PC-3 (cell line): ENCODE data around the gene WNT3. TPM values are rescaled to one million over a fixed set of nuclear protein-coding genes. Genes with fewer than 3 reads are reported as not detected.
"Not testable (repeated sequence)": the region's sequence is repeated elsewhere in the genome, so short reads cannot be mapped to it uniquely, and the experiment has no call there.

ENCODE experiments used
- ATAC-seq: fragments of 200-7000 bp; cut with Tn5 transposase; 2 replicates; pipeline ENCODE4 v1.9.1; 2020; ENCODE audit warnings: mild to moderate bottlenecking, moderate library complexity
- BruUV-seq: library from RNA; stranded (reverse); fragments of 400-500 nt; replicated peaks from 2 replicates; lab custom pipeline; 2021; lab: Mats Ljungman, UMichigan
- CTCF ChIA-PET: fragments of 300-600 bp; sonication (Branson Sonifier 250); formaldehyde crosslinking; loops from one replicate; lab custom pipeline; 2022; ENCODE audit warnings: antibody characterized with exemption; lab: Charles Lee
- POLR2A ChIA-PET: fragments of 300-600 bp; sonication (Branson Sonifier 250); formaldehyde crosslinking; loops from one replicate; lab custom pipeline; 2022; ENCODE audit warnings: antibody characterized with exemption; ENCODE audit not compliant: unreplicated experiment; lab: Charles Lee
- DNase-seq: peaks from one replicate; pipeline ENCODE4 v3.0.0-alpha.2; 2015
- H2AFZ ChIP-seq: fragments of 300-600 bp; sonication (generic); 2 replicates; pipeline ENCODE4 v1.6.0; 2016; ENCODE audit warnings: antibody characterized with exemption, low read length
- H3F3A ChIP-seq: fragments of 300-600 bp; sonication (generic); one replicate; pipeline ENCODE4 v1.6.0; 2017; ENCODE audit warnings: antibody characterized with exemption, low read length, control low read depth, mild to moderate bottlenecking; ENCODE audit not compliant: unreplicated experiment
- H3K27ac ChIP-seq: fragments of 300-600 bp; sonication (generic); 2 replicates; pipeline ENCODE4 v1.5.1; 2016; ENCODE audit warnings: mild to moderate bottlenecking, low read length
- H3K27me3 ChIP-seq: fragments of 300-600 bp; sonication (generic); 2 replicates; pipeline ENCODE4 v1.6.1; 2016; ENCODE audit warnings: low read length, mixed read lengths
- H3K36me3 ChIP-seq: fragments of 300-600 bp; sonication (generic); 2 replicates; pipeline ENCODE4 v1.6.1; 2016; ENCODE audit warnings: low read depth, mixed run types, low read length, mixed read lengths
- H3K4me1 ChIP-seq: fragments of 300-600 bp; sonication (generic); 2 replicates; pipeline ENCODE4 v1.5.1; 2016; ENCODE audit warnings: low read length; ENCODE audit not compliant: insufficient read depth
- H3K4me2 ChIP-seq: fragments of 300-600 bp; sonication (generic); 2 replicates; pipeline ENCODE4 v1.6.0; 2016; ENCODE audit warnings: low read length
- H3K4me3 ChIP-seq: fragments of 300-600 bp; sonication (generic); 2 replicates; pipeline ENCODE4 v1.5.1; 2016; ENCODE audit warnings: mild to moderate bottlenecking, low read length, mixed read lengths
- H3K79me2 ChIP-seq: fragments of 300-600 bp; sonication (generic); 2 replicates; pipeline ENCODE4 v1.6.1; 2017; ENCODE audit warnings: low read length, mixed read lengths
- H3K9ac ChIP-seq: fragments of 300-600 bp; sonication (generic); 2 replicates; pipeline ENCODE4 v1.6.0; 2016; ENCODE audit warnings: mild to moderate bottlenecking, low read length
- H3K9me2 ChIP-seq: fragments of 300-600 bp; sonication (generic); replicated peaks from 2 replicates; pipeline ENCODE4 v1.6.1; 2016; ENCODE audit warnings: mixed run types, low read length, mixed read lengths
- H3K9me3 ChIP-seq: fragments of 300-600 bp; sonication (generic); 2 replicates; pipeline ENCODE4 v1.6.1; 2016; ENCODE audit warnings: low read length, mixed read lengths
- H4K20me1 ChIP-seq: fragments of 300-600 bp; sonication (generic); 2 replicates; pipeline ENCODE4 v1.6.1; 2016; ENCODE audit warnings: low read length, mixed read lengths
- CTCF ChIP-seq: fragments of 300-600 bp; sonication (generic); conservative IDR thresholded peaks from 2 replicates; pipeline ENCODE4 v1.5.1; 2017; ENCODE audit warnings: antibody characterized with exemption, low read depth, mild to moderate bottlenecking, low read length
- EZH2 ChIP-seq: fragments of 300-600 bp; sonication (generic); IDR thresholded peaks from one replicate; pipeline ENCODE4 v1.6.1; 2017; ENCODE audit warnings: antibody characterized with exemption, mild to moderate bottlenecking, low read length; ENCODE audit not compliant: unreplicated experiment
- EZH2phosphoT487 ChIP-seq: fragments of 300-600 bp; sonication (generic); IDR thresholded peaks from 2 replicates; pipeline ENCODE4 v1.6.1; 2018; ENCODE audit warnings: mild to moderate bottlenecking, antibody characterized with exemption, low read length, borderline replicate concordance
- intact Hi-C: fragments of 100-400 bp; cut with micrococcal nuclease; formaldehyde crosslinking; loops from 2 replicates; pipeline ENCODE4 v1.9.0; 2023
- total RNA-seq: library from RNA; depleted of rRNA; stranded (reverse); fragments of >200 nt; gene quantifications from 2 replicates; pipeline ENCODE4 v1.2.3, GENCODE V29; 2014

The WNT3 gene
- total RNA-seq, 1 experiment from 2014 or later: 4.9 TPM

GRCh38 chr17:46759141-46759540, 59.4 kb downstream of the WNT3 start:
- ChIA-PET POLR2A (interaction anchor here (0.6 kb wide), 1 partner anchor 75 kb away, joined by 3 read pairs; no protein-coding TSS in a partner anchor), CTCF (no interaction called here)
- Histone ChIP-seq H3K9me3 (no peaks in the 10 kb centered on the region), H3K27me3 (no peaks in the 10 kb centered on the region), H3K9me2 (no peaks in the 10 kb centered on the region), H3K4me3 (no peak overlapping the region), H3K4me1 (peaks cover 33% of the 10 kb centered on the region), H3F3A (no peaks in the 10 kb centered on the region), H3K36me3 (peaks cover 15% of the 10 kb centered on the region; the same call in 1 of the 2 replicates), H3K79me2 (no peaks in the 10 kb centered on the region), H2AFZ (no peak overlapping the region), H3K27ac (peak overlapping the region; percentile 27), H4K20me1 (no peaks in the 10 kb centered on the region), H3K9ac (no peak overlapping the region), H3K4me2 (peak overlapping the region; percentile 14)
- ATAC-seq (0 out of 2 replicates have a peak, but pooled peaks have one; percentile 6), DNase-seq (no peak)
- no peak for TF ChIP-seq CTCF
- no peak for TF ChIP-seq EZH2
- TF ChIP-seq EZH2phosphoT487: no peak
- BruUV-seq: no TSS peak
- intact Hi-C loops: no loop called here

GRCh38 chr17:46758614-46759013, 59.9 kb downstream of the WNT3 start:
- Histone ChIP-seq H3K36me3 (peaks cover 17% of the 10 kb centered on the region), H3F3A (no peaks in the 10 kb centered on the region), H3K27ac (peak overlapping the region; percentile 27), H3K9me2 (no peaks in the 10 kb centered on the region), H3K27me3 (no peaks in the 10 kb centered on the region), H3K9ac (no peak overlapping the region), H4K20me1 (no peaks in the 10 kb centered on the region), H3K9me3 (no peaks in the 10 kb centered on the region), H3K4me2 (peak overlapping the region; percentile 14), H3K79me2 (no peaks in the 10 kb centered on the region), H2AFZ (no peak overlapping the region), H3K4me1 (peaks cover 28% of the 10 kb centered on the region), H3K4me3 (no peak overlapping the region)
- ChIA-PET POLR2A (interaction anchor here (0.6 to 0.7 kb wide), 2 partner anchors 22 to 75 kb away, joined by 3 to 4 read pairs; no protein-coding TSS in a partner anchor), CTCF (no interaction called here)
- no TSS peak for BruUV-seq
- intact Hi-C loops: no loop called here
- TF ChIP-seq EZH2phosphoT487: no peak
- no peak for TF ChIP-seq EZH2
- no peak for TF ChIP-seq CTCF
- ATAC-seq (peak; percentile 98), DNase-seq (peak; percentile 87)

- H3F3A ChIP-seq, ATAC-seq, BruUV-seq, H3K27ac ChIP-seq, CTCF ChIA-PET, H3K4me3 ChIP-seq, H3K27me3 ChIP-seq, H3K9ac ChIP-seq, H3K79me2 ChIP-seq, H3K9me3 ChIP-seq, POLR2A ChIA-PET, intact Hi-C loops, DNase-seq, H2AFZ ChIP-seq, H4K20me1 ChIP-seq, H3K9me2 ChIP-seq: not testable (repeated sequence)
- peaks cover 20% of the 10 kb centered on the region for H3K4me1 ChIP-seq
- H3K36me3 ChIP-seq: peaks cover 19% of the 10 kb centered on the region
- 0 out of 2 replicates have a peak overlapping the region, but pooled peaks have one; percentile 14 for H3K4me2 ChIP-seq
Measured at GRCh38 chr17:46757588-46757987, 60.9 kb downstream of the WNT3 start.
